Measurements from ENCODE around the gene MSANTD4.
"Not testable (repeated sequence)": the region's sequence is repeated elsewhere in the genome, so short reads cannot be mapped to it uniquely, and the experiment has no call there.

MSANTD4 gene

GRCh38 chr11:106021967-106022794 is at the start of gene MSANTD4:
TSS of gene MSANTD4 (minus strand) at chr11:106022240. CDS start at chr11:106010917, 11,323 bp downstream.
- H3K4me3 ChIP-seq (ENCODE audit: low read length) = peak within 1 kb of the TSS; percentile 85
- TF ChIP-seq CTCF (IDR thresholded peaks at IDR 0.05; ENCODE audit: insufficient read depth, low read depth, low read length, missing control alignments) = no peak
- peak; percentile 100 for DNase-seq (ENCODE audit: low read depth)

- TF ChIP-seq CTCF (IDR thresholded peaks at IDR 0.05; ENCODE audit: insufficient read depth, low read depth, low read length, missing control alignments) = no peak
- no peak overlapping the region for H3K4me3 ChIP-seq (ENCODE audit: low read length)
- no peak for DNase-seq (ENCODE audit: low read depth)
Measured at GRCh38 chr11:106070606-106071005, 48.6 kb upstream of the MSANTD4 start.

- TF ChIP-seq CTCF (IDR thresholded peaks at IDR 0.05; ENCODE audit: insufficient read depth, low read depth, low read length, missing control alignments) = no peak
- H3K4me3 ChIP-seq (ENCODE audit: low read length) = no peak overlapping the region
- DNase-seq (ENCODE audit: low read depth) = no peak
Measured at GRCh38 chr11:106063009-106063408, 41.0 kb upstream of the MSANTD4 start.

GRCh38 chr11:106061954-106062949 is 40.2 kb upstream of the MSANTD4 start:
- no peak for DNase-seq (ENCODE audit: low read depth)
- no peak for TF ChIP-seq CTCF (IDR thresholded peaks at IDR 0.05; ENCODE audit: insufficient read depth, low read depth, low read length, missing control alignments)

GRCh38 chr11:106061249-106061784 is 39.3 kb upstream of the MSANTD4 start:
- DNase-seq (ENCODE audit: low read depth) = no peak
- no peak overlapping the region for H3K4me3 ChIP-seq (ENCODE audit: low read length)
- no peak for TF ChIP-seq CTCF (IDR thresholded peaks at IDR 0.05; ENCODE audit: insufficient read depth, low read depth, low read length, missing control alignments)

More at GRCh38 chr11:106061954-106062949, 40.2 kb upstream of the MSANTD4 start:
- H3K4me3 ChIP-seq (ENCODE audit: low read length) = no peak overlapping the region

- H3K4me3 ChIP-seq (ENCODE audit: low read length) = no peak overlapping the region
- TF ChIP-seq CTCF (IDR thresholded peaks at IDR 0.05; ENCODE audit: insufficient read depth, low read depth, low read length, missing control alignments) = no peak
- DNase-seq (ENCODE audit: low read depth) = no peak
Measured at GRCh38 chr11:106059617-106060016, 37.6 kb upstream of the MSANTD4 start.

GRCh38 chr11:106058377-106058776 is 36.3 kb upstream of the MSANTD4 start:
- DNase-seq (ENCODE audit: low read depth); H3K4me3 ChIP-seq (ENCODE audit: low read length): not testable (repeated sequence)
